Transverse colon (tissue), 3 donors: ENCODE results near the gene SLC14A1.

ENCODE experiments used
- EP300 ChIP-seq: sonication (generic); formaldehyde crosslinking; IDR thresholded peaks from one replicate; pipeline ENCODE4 v1.6.1; 2017; ENCODE audit warnings: antibody characterized with exemption, low read depth
- POLR2A ChIP-seq: fragments of 450-650 bp; IDR thresholded peaks from one replicate; pipeline ENCODE4 v1.6.1; 2016; ENCODE audit warnings: antibody characterized with exemption, mild to moderate bottlenecking, moderate library complexity
- TF ChIP-seq, protein P1 (sequence below), 5 experiments: fragments of 200-600 bp in 3 of 5; fragments of 450-650 bp in 2 of 5; sonication (generic) in 3 of 5; IDR thresholded peaks; 1 replicate in 2 of 5; 2 replicates in 3 of 5; pipeline ENCODE4 v1.5.1; 2016 to 2017; ENCODE audit warnings: antibody characterized with exemption in 5 of 5, inconsistent platforms in 3 of 5, mild to moderate bottlenecking in 2 of 5, moderate library complexity in 1 of 5

DNA sequence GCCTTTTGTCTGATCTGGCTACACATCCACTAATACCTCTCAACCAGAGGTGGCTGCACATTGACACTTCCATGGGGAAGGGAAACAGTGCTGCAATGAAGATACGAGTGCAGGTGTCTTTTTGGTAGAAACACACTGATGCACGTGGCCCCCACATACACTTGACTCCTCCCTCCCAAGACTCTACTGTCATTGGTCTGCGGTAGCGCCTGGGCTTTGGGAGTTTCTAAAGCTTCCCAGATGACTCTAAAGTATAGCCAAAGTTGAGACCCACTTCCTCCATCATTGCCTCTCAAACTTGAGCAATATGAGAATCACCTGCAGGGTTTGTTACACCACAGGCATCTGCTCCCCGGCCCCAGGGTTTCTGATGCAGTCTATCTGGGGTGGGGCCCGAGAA, 11.0 kb downstream of the SLC14A1 start:
- TF ChIP-seq EP300, result no peak
- TF ChIP-seq, protein P1, sequence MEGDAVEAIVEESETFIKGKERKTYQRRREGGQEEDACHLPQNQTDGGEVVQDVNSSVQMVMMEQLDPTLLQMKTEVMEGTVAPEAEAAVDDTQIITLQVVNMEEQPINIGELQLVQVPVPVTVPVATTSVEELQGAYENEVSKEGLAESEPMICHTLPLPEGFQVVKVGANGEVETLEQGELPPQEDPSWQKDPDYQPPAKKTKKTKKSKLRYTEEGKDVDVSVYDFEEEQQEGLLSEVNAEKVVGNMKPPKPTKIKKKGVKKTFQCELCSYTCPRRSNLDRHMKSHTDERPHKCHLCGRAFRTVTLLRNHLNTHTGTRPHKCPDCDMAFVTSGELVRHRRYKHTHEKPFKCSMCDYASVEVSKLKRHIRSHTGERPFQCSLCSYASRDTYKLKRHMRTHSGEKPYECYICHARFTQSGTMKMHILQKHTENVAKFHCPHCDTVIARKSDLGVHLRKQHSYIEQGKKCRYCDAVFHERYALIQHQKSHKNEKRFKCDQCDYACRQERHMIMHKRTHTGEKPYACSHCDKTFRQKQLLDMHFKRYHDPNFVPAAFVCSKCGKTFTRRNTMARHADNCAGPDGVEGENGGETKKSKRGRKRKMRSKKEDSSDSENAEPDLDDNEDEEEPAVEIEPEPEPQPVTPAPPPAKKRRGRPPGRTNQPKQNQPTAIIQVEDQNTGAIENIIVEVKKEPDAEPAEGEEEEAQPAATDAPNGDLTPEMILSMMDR (IDR thresholded peaks at IDR 0.05), result no peak
- TF ChIP-seq POLR2A, result no peak
